Stimulated activated CD8-positive, alpha-beta memory T cell treated with anti-CD3 and anti-CD28 coated beads, Interleukin-7, amount 100 ng/mL, for 48 hours (primary cell): ENCODE measurements around the gene ZNF319.

ENCODE experiments used
- DNase-seq, 2 donors: peaks; one replicate each; pipeline ENCODE4 v3.0.0-alpha.2; 2020; ENCODE audit warnings: low read depth in 1 of 2; ENCODE audit errors: extremely low read depth in 1 of 2

The ZNF319 gene

GRCh38 chr16:57999971-58000705 is at the start of gene ZNF319:
Gene ZNF319 (minus strand): TSS chr16:58000672. CDS start chr16:57998265, 2,407 bp downstream.
- no peak for DNase-seq

DNA sequence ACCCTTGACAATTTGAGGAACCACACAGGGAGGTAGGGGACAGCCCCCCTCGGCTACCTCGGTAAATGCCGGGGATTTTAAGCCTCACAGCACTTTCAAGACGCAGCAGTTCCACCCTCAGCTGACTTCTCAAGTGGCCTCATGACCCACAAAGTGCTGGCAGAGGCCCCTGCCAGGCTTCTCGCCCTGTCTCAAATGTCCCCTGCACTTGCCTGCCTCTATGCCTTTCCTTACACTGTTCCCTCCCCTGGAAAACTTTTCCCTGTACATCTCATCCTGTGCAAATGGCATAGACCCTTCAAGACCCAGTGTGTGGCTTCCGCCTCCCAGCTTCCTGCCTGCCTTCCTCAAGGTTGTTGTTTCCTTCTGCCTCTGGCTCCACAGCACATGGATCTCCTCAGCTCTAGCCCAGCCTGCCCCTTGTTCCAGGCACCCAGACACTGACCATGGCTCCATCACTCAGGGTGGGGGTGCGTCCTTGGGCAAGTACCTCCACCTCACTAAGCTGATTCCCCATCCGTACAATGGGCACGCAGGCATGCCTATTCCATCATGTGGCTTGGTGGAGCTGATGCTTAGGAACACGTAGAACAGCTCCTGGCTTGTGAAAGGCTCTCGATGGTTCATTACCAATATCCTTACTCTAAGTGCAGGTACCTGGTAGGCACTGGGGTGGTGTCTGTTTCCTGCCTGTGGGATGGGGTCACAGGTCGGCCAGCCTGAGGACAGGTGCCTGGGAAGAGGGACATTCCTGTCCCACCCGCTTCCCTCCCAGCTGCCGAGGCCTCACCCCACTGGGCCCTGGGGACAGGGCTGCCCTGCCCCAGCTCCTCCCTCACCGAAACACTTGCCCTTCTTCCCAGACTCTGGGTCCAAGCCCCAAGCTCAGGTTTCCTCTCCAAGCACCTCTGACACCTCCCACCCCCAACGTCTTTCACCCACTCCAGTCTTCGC is 49.0 kb upstream of the ZNF319 start:
- no peak for DNase-seq

DNA sequence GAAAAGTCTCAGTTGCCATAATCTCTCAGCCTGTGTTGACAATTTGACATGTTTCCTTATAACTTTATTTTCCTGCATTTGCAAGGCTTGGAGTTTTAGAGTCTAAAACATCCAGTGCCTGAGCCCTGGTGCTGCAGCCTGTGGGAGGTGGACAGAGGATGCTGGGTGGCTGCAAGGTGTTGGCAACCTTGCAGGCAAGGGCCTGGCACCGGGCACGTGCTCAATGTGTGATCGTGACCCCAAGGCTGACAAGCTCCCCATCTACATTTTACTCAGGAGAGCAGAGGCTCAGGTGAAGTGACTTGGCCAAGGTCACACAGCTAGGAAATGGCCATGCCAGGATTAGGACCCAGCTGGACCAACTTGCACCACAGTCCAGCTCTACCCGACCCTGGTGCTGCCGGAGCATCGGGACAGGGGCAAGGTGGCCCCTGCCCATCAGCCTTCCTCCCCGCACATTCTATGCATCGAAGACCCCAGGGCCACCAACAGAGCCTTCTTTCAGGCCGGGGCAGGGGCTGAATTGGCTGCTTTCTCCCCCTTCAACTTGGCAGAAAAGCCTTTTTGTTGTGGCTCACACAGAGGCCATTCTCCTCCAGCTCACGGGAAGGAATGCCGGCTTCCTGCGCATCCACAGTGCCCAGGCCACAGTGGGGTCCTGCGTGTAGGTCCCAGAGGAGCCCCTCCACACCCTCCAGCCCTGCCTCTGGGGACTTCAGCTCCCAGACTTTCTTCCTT is 48.2 kb upstream of the ZNF319 start:
- DNase-seq: no peak

- no peak for DNase-seq
Measured at GRCh38 chr16:58047557-58048348, 47.3 kb upstream of the ZNF319 start.

- DNase-seq: no peak
Measured at GRCh38 chr16:58046936-58047335, 46.5 kb upstream of the ZNF319 start.

GRCh38 chr16:58046054-58046881 is 45.8 kb upstream of the ZNF319 start:
- DNase-seq: no peak

DNA sequence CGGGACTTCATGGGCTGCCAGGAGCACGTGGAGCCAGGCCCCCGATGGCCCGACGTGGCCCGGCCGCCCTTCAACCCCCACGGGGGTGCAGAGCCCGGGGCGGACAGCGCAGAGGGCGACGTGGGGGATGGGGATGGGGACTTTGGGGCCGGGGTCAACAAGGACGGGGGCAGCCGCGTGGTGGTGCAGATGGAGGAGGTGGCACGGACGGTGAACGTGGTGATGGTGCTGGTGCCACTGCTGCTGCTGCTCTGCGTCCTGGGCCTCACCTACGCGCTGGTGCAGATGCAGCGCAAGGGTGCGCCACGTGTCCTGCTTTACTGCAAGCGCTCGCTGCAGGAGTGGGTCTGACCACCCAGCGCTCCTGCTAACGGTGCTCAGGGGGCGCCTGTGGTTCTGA is 44.6 kb upstream of the ZNF319 start:
- DNase-seq: no peak

DNA sequence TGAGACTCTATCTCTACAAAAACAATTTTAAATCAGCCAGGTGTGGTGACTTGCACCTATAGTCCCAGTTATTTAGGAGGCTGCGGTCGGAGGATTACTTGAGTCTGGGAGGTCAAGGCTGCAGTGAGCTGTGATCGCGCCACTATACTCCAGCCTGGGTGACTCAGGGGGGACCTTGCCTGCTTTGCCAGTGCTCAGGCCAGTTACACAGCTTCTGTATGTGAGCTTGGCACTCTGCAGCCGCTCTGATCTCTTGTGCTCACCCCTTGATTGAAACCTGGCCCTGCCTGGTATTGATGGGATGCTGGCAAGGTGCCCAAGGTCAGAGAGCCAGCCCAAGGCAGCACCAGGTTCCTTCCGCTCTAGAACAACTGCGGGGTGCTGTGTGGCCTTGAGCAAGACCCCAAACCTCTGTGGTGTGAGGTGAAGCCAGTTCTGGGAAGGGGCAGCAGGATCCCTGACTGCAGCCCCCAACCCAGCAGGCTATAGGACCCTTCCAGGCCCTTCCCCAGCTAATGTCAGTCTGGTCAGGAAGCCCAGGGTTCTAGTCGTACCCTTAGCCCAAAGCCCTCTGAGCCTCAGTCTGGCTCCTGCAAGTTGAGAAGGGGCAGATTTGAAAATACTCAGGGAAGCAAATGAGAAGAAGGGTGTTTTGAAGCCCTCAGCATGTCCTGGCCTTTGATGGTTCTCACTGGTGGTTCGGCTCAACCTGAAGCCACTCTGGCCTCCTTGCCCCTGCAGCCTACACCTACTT is 44.0 kb upstream of the ZNF319 start:
- no peak for DNase-seq

GRCh38 chr16:58043571-58044155 is 43.2 kb upstream of the ZNF319 start:
- no peak for DNase-seq

DNA sequence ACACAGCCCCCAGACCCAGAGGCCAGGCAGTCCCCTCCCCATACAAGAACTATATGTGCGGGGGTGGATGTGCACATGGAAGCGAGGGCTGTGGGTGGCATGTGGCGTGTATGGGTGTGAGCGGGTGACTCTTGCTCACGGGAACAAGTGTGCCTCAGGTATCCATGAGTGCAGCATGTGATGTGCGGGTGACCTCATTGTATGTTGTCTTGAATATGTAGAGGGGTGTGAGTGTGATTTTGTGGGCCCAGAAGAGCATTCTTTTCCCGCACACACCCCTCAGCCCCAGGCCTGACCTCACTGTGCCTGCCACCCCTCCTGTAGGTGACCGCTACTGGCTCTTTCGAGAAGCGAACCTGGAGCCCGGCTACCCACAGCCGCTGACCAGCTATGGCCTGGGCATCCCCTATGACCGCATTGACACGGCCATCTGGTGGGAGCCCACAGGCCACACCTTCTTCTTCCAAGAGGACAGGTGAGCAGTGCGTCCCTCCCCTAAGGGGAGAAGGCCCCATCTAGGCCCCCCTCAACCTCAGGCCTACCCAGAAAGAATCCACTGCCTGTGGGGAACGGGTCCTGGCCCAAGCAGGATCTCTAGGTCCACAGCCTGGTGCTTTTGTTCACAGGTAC is 42.5 kb upstream of the ZNF319 start:
- DNase-seq: no peak

DNA sequence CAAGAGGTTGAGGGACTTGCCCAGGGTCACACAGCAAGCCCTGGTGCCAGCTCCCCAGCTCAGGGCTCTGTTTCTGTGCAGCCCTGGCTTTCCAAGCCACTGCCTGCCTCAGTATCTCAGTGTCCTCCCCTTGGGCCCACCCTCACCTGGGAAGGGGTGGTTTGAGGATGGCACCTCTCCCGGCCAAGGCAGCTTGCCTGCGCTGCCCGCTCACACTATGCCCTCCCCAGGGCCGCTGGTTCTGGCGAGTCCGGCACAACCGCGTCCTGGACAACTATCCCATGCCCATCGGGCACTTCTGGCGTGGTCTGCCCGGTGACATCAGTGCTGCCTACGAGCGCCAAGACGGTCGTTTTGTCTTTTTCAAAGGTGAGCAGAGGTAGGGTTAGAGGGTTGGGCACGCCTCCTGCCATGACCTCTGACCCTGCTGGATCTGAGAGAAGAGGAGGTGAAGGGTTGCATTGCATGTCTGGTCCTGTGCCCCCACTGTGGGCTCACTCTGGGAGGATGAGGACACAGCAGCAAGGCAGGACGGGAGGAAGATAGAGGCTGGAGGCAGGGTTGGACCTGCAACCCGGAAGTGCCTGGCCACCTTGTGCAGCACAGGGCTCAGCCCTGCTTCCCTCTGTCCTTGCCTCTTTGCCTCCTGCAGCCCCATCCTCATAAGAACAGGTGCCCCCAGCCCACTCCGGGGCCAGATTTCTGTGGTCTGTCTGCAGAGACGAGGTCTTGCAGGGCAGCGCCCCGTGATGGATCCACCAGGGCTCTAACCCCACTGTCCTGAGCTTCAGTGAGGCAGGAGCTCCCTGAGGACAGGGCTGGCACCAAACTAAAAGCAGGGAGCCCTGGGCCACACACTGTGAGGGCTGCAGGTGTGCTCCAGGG is 41.8 kb upstream of the ZNF319 start:
- no peak for DNase-seq

GRCh38 chr16:58041628-58041955 is 41.1 kb upstream of the ZNF319 start:
- no peak for DNase-seq

GRCh38 chr16:58040945-58041627 is 40.6 kb upstream of the ZNF319 start:
- no peak for DNase-seq

DNA sequence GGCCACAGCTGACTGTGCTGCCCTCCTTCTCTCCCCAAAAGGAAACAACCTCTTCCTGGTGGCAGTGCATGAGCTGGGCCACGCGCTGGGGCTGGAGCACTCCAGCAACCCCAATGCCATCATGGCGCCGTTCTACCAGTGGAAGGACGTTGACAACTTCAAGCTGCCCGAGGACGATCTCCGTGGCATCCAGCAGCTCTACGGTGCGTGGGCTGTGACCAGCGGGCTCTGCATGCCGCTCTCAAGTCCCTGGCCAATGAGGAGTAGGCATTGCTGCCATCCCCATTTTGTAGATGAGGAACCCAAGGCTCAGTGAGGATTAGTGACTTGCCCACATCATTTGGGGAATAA is 40.0 kb upstream of the ZNF319 start:
- DNase-seq: no peak

GRCh38 chr16:58039829-58040495 is 39.5 kb upstream of the ZNF319 start:
- DNase-seq: no peak

GRCh38 chr16:58038219-58038641 is 37.8 kb upstream of the ZNF319 start:
- DNase-seq: no peak
